Progenitor cell of endocrine pancreas (in vitro differentiated cells): ENCODE results near the gene TFAP2B. TPM values are rescaled to one million over a fixed set of nuclear protein-coding genes. Genes with fewer than 3 reads are reported as not detected.

Experiments used
- DNase-seq: peaks from one replicate; pipeline ENCODE4 v3.0.0; 2021; ENCODE audit warnings: low spot score; ENCODE audit not compliant: unreplicated experiment
- H3K27ac Mint-ChIP-seq: 2 replicates; pipeline ENCODE4 v1.8.0; 2021; ENCODE audit warnings: mild to moderate bottlenecking, moderate library complexity, mixed read lengths
- H3K27me3 Mint-ChIP-seq: 2 replicates; pipeline ENCODE4 v1.8.0; 2021; ENCODE audit warnings: mixed read lengths
- H3K36me3 Mint-ChIP-seq: 2 replicates; pipeline ENCODE4 v1.8.0; 2022; ENCODE audit warnings: mixed read lengths; ENCODE audit not compliant: insufficient read depth
- H3K4me1 Mint-ChIP-seq: 2 replicates; pipeline ENCODE4 v1.8.0; 2021; ENCODE audit warnings: low read depth, mixed read lengths
- H3K4me3 Mint-ChIP-seq: 2 replicates; pipeline ENCODE4 v1.8.0; 2021; ENCODE audit warnings: low read depth, mild to moderate bottlenecking, moderate library complexity, mixed read lengths
- H3K9me3 Mint-ChIP-seq: 2 replicates; pipeline ENCODE4 v1.8.0; 2021; ENCODE audit warnings: low read depth, mixed read lengths
- total RNA-seq: library from RNA; stranded (reverse); gene quantifications from 2 replicates; pipeline ENCODE4 v1.2.1, GENCODE V29; 2021
- TF ChIP-seq, protein P1 (sequence below): fragments of 200-600 bp; sonication (generic); IDR thresholded peaks from one replicate; pipeline ENCODE4 v1.5.0; 2021; ENCODE audit warnings: antibody characterized with exemption, mild to moderate bottlenecking; ENCODE audit not compliant: unreplicated experiment

Gene TFAP2B
- total RNA-seq, 1 donor from 2014 or later = 0.74 TPM

DNA sequence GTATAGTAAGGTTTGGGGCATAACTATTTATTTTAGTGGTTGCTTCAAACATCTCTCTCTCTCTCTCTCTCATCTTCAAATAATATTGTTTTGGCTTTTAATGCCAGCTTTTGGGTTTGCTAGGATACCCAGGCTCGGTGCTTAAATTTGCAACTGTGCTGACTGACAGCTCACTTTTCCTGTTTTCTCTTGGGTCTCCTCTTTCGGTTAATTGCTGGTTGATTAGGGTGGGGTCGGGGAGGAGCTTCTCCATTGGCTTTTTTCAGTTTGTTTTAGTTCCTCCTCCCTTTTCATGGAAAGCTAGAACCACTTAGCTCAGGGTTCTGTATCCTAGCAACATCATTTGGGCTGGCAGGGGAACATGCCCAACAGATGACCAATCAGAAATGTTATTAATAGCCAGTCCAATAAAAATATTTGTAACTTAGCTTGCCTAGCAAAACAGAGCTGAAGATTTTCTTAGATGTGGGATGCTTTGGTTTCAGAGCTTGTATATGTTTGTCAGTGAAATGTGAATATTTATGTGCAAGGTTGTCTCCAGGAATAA is 11.3 kb downstream of the TFAP2B start:
- Mint-ChIP-seq H3K27ac (no peak overlapping the region), H3K4me3 (no peak overlapping the region), H3K36me3 (no peaks in the 10 kb centered on the region), H3K9me3 (no peaks in the 10 kb centered on the region), H3K4me1 (no peaks in the 10 kb centered on the region), H3K27me3 (peaks cover 97% of the 10 kb centered on the region)
- DNase-seq = no peak
- TF ChIP-seq, protein P1, sequence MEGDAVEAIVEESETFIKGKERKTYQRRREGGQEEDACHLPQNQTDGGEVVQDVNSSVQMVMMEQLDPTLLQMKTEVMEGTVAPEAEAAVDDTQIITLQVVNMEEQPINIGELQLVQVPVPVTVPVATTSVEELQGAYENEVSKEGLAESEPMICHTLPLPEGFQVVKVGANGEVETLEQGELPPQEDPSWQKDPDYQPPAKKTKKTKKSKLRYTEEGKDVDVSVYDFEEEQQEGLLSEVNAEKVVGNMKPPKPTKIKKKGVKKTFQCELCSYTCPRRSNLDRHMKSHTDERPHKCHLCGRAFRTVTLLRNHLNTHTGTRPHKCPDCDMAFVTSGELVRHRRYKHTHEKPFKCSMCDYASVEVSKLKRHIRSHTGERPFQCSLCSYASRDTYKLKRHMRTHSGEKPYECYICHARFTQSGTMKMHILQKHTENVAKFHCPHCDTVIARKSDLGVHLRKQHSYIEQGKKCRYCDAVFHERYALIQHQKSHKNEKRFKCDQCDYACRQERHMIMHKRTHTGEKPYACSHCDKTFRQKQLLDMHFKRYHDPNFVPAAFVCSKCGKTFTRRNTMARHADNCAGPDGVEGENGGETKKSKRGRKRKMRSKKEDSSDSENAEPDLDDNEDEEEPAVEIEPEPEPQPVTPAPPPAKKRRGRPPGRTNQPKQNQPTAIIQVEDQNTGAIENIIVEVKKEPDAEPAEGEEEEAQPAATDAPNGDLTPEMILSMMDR = no peak

GRCh38 chr6:50831186-50831585 is 12.5 kb downstream of the TFAP2B start:
- H3K27ac Mint-ChIP-seq = no peak overlapping the region
- no peak for DNase-seq
- H3K4me3 Mint-ChIP-seq = no peak overlapping the region
- H3K27me3 Mint-ChIP-seq = peaks cover 97% of the 10 kb centered on the region
- H3K9me3 Mint-ChIP-seq = no peaks in the 10 kb centered on the region
- peaks cover 2% of the 10 kb centered on the region for H3K4me1 Mint-ChIP-seq
- TF ChIP-seq, protein P1 = no peak
- no peaks in the 10 kb centered on the region for H3K36me3 Mint-ChIP-seq

DNA sequence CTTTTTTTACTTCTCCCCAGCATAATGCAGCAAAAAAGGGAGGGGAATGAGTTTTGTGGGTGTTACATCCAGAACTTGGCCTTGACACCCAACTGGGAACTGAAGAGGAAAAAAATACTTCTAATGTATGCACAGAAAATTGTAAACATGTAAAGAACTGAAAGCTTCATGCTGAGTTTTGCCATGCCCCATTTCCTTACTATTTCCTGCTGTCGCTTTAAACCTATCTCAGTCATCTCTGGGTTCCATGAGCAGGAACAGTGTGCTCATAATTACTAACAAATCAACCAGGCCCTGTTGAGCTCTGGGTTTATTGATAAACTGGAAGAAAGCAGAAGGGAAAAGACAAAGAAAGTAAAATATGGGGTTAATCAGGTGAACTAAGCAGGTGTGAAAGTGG is 14.2 kb downstream of the TFAP2B start:
- TF ChIP-seq, protein P1 = no peak
- Mint-ChIP-seq H3K9me3 (no peaks in the 10 kb centered on the region), H3K4me3 (no peak overlapping the region), H3K4me1 (peaks cover 3% of the 10 kb centered on the region), H3K36me3 (no peaks in the 10 kb centered on the region), H3K27me3 (peaks cover 97% of the 10 kb centered on the region), H3K27ac (no peak overlapping the region)
- DNase-seq = no peak

- H3K27ac Mint-ChIP-seq = no peak overlapping the region
Measured at GRCh38 chr6:50834929-50835410, 16.3 kb downstream of the TFAP2B start.

DNA sequence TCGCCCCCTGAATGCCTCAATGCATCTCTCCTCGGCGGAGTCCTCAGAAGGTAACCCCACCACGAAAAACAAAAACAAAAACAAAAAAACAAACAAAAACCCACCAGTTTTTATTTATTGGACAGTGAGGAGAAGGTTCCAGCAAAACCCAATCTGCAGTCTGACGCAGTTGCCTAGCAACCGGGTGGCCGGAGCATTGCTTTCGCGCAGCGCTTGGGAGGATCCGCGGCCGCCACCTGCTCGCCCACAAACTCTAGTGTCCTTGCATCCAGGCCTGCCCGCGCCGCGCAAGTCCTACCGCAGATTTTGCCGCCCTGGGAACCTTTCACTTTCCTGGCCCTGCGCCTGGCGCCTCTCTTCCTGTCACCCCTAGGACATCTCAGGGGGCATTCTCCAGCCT is 17.6 kb downstream of the TFAP2B start:
- TF ChIP-seq, protein P1 = no peak
- no peak overlapping the region for H3K27ac Mint-ChIP-seq
- peaks cover 99% of the 10 kb centered on the region for H3K27me3 Mint-ChIP-seq
- peaks cover 3% of the 10 kb centered on the region for H3K4me1 Mint-ChIP-seq
- no peaks in the 10 kb centered on the region for H3K36me3 Mint-ChIP-seq
- DNase-seq = no peak
- no peak overlapping the region for H3K4me3 Mint-ChIP-seq
- H3K9me3 Mint-ChIP-seq = no peaks in the 10 kb centered on the region

More at GRCh38 chr6:50834929-50835410, 16.3 kb downstream of the TFAP2B start:
- TF ChIP-seq, protein P1 = no peak
- H3K9me3 Mint-ChIP-seq = no peaks in the 10 kb centered on the region
- H3K4me1 Mint-ChIP-seq = peaks cover 3% of the 10 kb centered on the region
- peaks cover 99% of the 10 kb centered on the region for H3K27me3 Mint-ChIP-seq
- DNase-seq = no peak
- no peaks in the 10 kb centered on the region for H3K36me3 Mint-ChIP-seq
- no peak overlapping the region for H3K4me3 Mint-ChIP-seq
